GM12873 (cell line): Measurements from ENCODE around the gene CHRNA7.

ENCODE experiments used
- CTCF ChIP-seq: IDR thresholded peaks from 2 replicates; pipeline ENCODE4 v1.5.1; 2012; ENCODE audit warnings: low read depth, mild to moderate bottlenecking, moderate library complexity, low read length, control low read depth; ENCODE audit not compliant: insufficient read depth; ENCODE audit errors: missing control alignments

CHRNA7 gene

GRCh38 chr15:32099956-32100684 is 69.8 kb downstream of the CHRNA7 start:
- TF ChIP-seq CTCF: no peak

DNA sequence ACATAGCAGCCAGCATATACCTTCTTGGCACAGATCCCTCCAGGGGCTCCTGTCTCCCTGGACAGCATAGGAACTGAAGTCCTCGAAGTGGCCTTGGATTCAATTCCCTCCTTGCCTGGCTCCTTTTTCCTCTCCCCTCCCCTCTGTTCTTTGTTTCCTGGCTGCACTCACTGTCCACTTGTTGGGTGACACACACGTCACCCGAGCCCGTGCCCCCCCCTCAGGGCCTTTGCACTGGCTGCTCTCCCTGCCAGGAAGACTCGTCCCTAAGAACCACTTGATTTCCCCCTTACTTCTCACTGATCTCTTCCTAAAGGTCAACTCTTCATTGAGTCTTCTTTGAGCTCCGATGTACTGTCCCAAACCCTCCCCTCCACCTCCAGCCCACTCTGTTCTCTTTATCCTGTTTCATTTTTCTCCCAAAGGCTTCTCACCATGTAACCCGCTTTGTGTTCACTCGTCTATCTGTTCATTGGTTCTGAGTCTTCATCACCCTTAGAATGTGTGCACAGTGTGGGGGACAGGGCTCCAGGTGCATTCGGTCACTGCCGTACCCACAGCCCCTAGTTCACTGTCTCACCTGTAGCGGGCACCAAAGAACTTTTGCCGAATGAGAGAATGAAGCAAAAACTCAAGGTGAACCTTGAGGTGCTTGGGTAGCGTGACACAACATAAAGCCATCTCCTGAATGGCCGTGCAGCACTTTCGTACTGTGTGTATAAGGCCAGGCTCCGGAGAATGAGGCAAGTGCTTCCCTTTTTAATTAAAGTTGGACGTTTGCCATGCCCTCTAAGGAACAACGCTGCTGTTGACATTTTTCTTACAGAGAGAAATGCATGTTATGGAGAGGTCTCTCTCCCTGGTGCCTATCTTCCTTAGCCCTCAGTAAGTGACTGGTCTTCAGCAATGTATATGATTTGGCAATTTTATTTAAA is 74.0 kb downstream of the CHRNA7 start:
- TF ChIP-seq CTCF: peak; percentile 29

DNA sequence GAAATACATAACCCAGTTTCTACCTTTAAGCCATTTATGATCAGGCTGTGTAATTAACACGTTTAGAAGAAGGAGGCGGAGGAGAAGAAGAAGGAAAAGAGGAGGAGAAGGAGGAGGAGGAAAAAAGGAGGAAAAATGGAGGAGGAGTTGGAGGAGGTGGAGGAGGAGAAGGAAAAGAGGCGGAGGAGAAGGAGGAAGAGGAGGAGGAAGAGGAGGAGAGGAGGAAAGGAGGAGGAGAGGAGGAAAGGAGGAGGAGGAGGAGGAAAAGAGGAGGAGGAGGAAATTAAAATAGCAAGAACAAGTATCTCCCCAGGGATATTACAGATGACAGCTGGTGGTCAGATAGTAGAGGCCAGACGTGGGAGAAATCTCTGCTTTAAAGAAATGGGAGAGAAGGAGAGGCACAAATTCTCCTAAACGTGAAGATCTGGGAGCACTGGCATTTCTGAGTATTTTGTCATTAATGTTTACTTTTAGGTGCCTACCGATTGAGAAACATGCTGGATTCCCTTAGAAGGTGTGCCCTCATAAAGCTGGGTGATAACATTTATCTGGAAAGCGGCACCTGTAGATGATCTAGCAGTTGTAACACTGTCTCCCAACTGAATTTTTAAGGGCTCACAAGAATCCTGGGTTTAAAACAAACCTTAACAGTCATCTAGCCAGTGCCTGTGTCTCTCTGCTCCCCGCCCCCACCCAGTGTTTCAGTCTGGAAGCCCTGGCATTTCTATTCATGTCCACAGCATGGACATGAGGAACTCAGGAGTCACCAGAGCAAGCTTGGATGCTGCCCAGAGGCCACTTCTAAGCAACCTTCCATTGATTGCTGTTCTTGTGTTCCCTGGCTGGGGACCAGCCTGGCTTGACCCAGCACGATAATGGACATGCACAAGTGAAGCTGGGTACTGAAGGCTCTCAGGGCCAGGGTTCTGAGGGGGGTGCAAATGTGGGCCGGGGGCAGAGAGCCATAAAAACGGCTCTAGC is 75.2 kb downstream of the CHRNA7 start:
- TF ChIP-seq CTCF: no peak

DNA sequence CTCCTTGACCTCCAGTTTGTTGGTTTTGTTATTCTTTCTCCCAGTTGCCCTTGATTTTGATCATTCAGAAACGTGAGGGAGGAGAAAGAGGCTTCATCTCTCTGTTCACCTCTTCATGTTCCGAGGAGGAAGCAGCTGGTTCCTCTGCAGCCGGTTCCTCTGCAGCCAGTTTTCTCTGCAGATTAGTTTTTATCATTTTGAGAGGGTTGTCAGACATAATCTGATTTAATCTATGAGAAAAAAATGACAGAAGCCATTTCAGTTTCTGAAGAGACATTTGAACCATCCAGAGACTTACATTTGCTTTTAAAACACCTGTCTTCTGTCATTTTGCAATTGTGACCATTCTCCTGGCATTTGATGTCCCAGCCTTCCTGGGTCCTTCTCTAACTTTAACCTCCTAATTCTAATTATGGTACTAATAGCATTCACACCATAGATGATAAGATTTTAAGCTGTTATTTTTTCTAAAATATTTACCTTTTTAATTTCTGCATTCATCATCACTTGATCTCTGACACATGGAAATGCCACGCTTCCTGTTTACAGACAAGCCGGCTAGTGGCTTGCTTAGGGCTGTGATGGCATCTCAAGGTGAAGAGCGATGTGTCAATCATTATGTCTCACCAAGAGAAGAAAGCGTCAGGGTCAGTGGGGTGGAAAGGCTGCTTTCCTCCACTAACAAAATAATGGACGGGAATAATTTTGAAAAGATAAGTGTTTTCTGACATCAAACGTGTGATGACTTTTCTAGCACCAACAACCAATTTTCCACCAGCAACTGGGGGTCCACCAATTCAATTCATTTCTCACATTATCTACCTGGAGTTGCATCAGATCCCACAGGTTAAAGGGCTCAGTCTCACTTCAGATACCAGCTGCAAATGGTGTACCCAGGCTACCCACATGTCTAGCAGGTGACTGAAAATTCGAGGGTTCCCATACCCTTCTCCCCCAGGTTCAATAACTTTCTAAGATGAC is 76.4 kb downstream of the CHRNA7 start:
- no peak for TF ChIP-seq CTCF

- no peak for TF ChIP-seq CTCF
These were observed 77.3 kb downstream of the CHRNA7 start for GRCh38 chr15:32107477-32108080.

- TF ChIP-seq CTCF: no peak
These were observed 78.3 kb downstream of the CHRNA7 start for GRCh38 chr15:32108661-32109060.
